HG03457 (cell line): Measurements from ENCODE around the gene GRM4.

Source experiments
- ATAC-seq: cut with Tn5 transposase; IDR thresholded peaks from one replicate; pipeline ENCODE4 v1.9.1; 2021; ENCODE audit warnings: moderate number of reproducible peaks; ENCODE audit not compliant: unreplicated experiment

GRM4 gene

GRCh38 chr6:34110610-34111009 lies 35.3 kb downstream of the GRM4 start:
- ATAC-seq: no peak

GRCh38 chr6:34108176-34108575 lies 37.7 kb downstream of the GRM4 start:
- ATAC-seq: no peak

- no peak for ATAC-seq
Measured at GRCh38 chr6:34106900-34107299, 39.0 kb downstream of the GRM4 start.

DNA sequence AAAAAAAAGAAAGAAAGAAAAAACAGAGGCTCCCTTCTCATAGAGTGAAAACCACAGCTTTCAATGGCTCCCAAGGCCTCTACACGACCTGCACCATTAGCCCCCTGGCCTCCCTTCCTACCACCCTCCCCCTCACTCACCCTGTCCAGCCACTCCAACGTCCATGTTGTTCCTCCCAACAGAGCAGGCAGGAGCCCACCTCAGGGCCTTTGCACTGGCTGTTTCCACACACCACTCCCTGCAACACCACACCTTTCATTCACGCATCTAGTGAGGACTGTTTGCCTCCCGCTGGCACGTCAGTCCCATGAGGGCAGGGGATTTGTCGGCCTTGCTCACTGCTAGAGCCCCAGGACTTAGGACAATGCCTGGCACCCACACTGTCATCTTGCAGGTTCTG lies 39.5 kb downstream of the GRM4 start:
- no peak for ATAC-seq

GRCh38 chr6:34104628-34105027 lies 41.3 kb downstream of the GRM4 start:
- ATAC-seq: no peak

GRCh38 chr6:34104186-34104585 lies 41.7 kb downstream of the GRM4 start:
- ATAC-seq: no peak

DNA sequence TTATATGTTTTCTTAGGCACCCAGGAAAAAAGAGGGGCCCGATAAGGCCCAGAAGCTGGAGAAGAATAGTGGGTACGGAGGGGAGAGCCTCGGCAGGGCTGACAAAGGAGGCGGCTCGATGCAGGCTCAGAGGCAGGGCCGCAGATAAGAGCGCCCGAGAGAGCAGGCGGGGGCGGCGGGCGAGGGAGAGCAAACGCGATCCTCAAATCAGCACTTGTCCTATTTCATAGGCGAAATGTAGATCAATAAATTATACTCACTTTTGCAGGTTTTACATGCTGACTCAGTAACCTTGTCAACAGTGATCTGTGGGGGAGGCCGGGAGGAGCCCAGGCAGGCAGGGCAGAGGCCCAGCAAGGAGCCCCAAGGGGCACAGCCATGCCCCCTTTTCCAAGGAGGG lies 42.6 kb downstream of the GRM4 start:
- ATAC-seq: no peak

- ATAC-seq: no peak
Measured at GRCh38 chr6:34102696-34103095, 43.2 kb downstream of the GRM4 start.

GRCh38 chr6:34102099-34102656 lies 43.7 kb downstream of the GRM4 start:
- no peak for ATAC-seq

DNA sequence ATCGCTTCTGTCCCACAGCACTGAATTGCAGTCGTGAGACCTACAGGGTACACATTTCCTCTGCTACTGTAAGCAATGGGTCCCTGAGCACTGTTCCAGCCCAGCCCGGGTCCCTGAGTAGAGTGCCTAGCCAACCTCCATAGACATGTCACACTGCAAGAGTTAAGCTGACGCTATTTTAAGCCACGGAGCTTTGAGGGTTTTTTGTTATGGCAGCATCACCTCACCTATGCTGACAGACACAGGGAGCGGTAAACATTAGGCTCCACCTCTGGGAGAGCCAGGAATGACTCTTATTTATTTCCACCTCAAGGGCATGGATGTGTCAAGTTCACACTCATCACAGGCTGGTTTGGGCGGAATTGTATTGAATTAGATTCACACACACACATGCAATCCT lies 45.1 kb downstream of the GRM4 start:
- no peak for ATAC-seq

- ATAC-seq: no peak
Measured at GRCh38 chr6:34099878-34100277, 46.0 kb downstream of the GRM4 start.

GRCh38 chr6:34098045-34098936 lies 47.6 kb downstream of the GRM4 start:
- no peak for ATAC-seq

DNA sequence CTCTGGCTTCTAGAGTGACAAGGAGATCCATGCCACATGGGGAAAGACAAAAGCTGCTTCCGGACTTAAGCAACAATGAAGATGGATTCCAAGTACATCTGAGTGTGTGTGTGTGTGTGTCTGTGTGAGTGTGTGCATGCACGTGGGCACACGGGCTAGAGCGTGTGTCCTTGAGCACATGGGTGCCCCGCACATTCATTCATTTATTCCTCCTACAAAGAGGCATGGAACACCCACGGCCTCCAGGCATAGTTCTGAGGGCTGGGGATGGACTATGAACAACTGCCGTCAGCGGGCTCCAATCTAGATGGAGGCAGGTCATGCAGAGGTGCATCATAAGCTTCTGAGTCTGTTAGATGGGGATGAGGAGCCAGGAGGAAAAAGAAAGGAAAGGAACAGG lies 49.1 kb downstream of the GRM4 start:
- ATAC-seq: no peak

- no peak for ATAC-seq
Measured at GRCh38 chr6:34096193-34096592, 49.7 kb downstream of the GRM4 start.

- no peak for ATAC-seq
Measured at GRCh38 chr6:34095741-34096140, 50.1 kb downstream of the GRM4 start.

- no peak for ATAC-seq
Measured at GRCh38 chr6:34095136-34095505, 50.8 kb downstream of the GRM4 start.

- no peak for ATAC-seq
Measured at GRCh38 chr6:34094474-34095135, 51.3 kb downstream of the GRM4 start.

DNA sequence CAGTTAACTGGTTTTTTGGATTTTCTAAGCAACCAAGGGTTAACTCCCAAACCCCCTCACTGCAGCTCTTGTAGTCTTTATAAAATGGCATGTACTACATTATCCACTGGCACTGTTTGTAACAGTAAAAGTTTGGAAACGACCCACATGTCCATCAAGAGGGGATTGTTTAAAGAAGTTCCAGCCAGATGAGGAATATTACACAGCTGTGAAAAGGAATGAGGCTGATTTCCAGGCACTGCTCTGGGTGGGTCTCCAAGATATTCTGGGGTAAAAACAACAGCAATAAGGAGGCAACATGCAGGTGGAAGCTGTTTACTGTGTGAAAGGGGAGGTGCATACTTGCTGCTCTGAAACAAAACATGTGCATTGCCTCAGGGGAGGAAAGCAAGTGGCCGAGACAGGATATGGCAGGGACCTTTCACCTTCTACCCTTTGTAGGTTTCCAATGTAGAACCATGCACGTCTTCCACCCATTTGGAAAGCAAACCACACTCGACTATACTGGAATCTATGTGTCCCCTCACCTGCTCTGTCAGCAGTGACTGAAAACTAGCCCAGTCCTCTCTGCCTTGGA lies 51.9 kb downstream of the GRM4 start:
- no peak for ATAC-seq

DNA sequence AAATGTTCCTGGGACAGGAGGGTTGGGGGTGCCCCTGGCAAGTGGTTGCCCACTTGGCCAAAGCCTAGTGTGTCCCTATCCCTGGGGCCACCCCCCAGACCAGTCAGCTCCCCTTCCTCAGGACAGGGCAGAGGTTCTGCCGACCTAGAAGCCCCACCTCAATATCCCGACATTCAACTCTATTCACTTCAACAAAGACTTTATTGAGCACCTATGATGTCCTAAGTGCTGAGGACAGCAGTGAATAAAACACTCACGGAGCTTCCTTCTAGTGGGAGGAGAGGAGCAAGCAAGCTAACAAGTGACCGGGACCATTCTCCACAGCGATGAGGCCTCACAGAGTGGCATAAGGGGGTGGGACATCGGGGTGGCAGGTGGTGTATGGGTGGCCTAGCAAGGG lies 52.7 kb downstream of the GRM4 start:
- ATAC-seq: no peak

- ATAC-seq: no peak
Measured at GRCh38 chr6:34092631-34093030, 53.3 kb downstream of the GRM4 start.

- ATAC-seq: no peak
Measured at GRCh38 chr6:34090935-34091334, 55.0 kb downstream of the GRM4 start.

- no peak for ATAC-seq
Measured at GRCh38 chr6:34090529-34090928, 55.4 kb downstream of the GRM4 start.
